ENCODE measurements around the gene MYH13.

Gene MYH13

DNA sequence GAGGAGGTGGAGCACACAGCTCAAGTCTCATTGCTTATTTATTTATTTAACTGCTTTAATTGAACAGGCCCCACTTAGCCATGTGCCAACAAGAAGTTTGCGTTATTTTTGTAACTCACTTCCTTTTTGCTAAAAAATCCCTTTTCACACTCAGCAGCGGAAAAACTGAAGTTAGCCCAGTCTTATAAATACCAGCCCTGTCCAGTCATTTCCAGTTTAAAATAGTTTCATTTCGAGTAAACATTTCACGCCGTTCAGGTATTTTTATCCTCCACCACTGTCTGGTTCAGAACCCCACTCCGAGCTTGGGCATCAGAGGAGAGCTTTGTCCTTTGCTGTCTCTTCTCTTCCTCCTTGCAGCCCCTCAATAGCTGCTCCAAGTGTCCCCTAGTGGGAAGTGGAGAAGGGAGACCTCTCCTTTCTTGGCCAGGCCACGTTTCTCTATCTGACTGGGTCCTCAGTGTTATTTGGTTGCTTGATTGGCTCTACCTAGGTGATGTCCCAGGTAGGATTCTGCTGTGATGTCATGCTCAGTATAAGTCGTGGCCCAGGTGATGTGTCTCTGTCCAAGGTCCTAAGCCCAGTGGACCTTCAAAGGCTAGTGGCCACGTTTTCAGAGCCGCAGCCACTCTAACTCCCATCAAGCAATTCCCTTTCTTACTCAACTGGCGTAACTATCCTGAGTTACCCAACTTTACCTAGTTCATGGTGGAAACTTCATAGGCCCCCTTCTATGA, 121.4 kb downstream of the MYH13 start:
- no peak for DNase-seq (ENCODE audit: low read depth)

All from ELR (cell line).